GM18517 (cell line): Measurements from ENCODE around the gene ITPR1.
A peak's percentile ranks its signal among the peaks of the same experiment; 100 is the strongest.

ENCODE experiments used
- ATAC-seq: cut with Tn5 transposase; IDR thresholded peaks from one replicate; pipeline ENCODE4 v1.9.1; 2021; ENCODE audit warnings: mild to moderate bottlenecking, moderate library complexity; ENCODE audit not compliant: unreplicated experiment

The ITPR1 gene

DNA sequence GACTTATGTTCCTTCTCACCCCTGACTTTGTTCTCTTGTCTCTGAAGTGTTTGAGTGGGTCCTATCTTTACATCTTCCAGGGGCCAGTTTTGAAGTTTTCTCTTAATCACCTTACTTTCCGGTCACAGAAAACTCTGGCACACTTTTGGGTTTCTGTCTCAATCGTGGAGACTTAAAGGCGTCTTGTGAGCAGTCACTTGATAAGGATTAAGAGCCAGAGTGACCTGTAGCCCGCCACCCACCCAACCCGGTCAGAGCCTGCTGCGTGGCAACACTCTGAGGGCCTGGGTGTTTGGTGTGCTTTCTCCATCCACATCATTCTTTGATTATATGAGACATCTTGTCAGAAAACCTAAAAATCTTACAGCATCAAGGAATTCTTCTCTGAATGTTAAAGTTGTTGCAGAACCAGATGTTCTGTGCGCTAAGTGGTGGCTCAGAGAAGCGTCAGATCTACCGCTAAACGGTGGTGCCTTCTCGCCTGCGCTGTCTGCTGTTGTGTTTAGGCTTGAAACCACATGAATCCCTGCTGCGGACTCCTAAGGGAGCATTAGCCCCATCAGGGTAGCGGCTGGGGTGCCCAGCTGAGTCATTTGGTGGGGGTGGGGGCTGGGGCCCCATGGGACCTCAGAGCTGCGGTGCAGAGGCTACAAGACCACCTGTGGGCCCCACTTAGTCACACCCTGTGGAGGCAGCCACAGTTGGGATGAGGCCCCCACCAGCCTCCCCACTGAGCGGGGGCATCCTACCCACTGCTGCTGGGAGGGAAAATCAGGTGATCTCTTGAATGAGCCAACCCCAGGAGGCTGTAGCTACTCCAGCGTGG is 327.4 kb downstream of the ITPR1 start:
- no peak for ATAC-seq

GRCh38 chr3:4821338-4821737 is 328.2 kb downstream of the ITPR1 start:
- ATAC-seq: no peak

GRCh38 chr3:4821975-4822374 is 328.8 kb downstream of the ITPR1 start:
- no peak for ATAC-seq

GRCh38 chr3:4822568-4822967 is 329.4 kb downstream of the ITPR1 start:
- ATAC-seq: no peak

GRCh38 chr3:4823385-4823784 is 330.2 kb downstream of the ITPR1 start:
- ATAC-seq: no peak

DNA sequence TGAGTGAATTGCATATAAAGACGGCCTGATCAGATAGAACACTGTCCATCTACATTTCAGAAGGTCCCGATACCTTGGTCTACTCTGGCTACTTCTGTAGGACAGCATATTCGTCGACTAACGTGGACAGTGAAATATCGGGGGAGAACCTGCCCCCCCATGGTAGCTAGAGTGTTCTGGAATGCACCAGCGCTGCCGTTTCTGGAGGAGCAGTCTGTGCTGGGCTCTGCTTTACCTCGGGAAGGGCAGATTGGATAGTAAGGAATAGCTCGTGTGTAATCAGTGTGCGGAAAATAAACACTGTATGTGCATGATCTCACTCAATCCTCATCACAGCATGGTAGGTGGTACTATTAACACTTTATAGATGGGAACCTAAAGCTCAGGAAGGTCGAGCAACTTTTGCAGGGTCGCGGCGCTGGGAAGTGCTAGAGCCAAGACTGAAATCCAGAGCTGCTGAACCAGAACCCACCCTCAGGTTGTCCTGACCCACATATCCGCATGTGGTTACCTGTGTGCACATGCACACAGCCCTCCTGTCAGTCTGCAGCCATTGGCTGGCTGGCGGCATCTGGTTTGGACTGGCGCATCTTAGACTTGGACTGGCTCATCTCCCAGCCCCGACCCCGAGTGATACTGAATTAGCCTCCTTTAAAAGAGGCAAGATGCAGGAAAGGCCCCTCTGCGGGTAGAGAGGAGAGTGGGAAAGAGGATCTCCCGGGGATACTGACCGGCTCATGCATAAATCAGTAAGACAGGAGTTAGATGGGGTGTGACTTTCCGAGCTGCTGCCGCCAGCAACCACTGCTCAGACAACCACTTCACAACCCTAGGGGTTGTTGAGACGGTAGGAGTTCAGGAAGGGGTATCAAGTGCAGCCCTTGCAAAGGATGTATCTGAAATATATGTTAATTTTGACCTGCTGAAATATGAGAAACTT is 331.1 kb downstream of the ITPR1 start:
- ATAC-seq: no peak

DNA sequence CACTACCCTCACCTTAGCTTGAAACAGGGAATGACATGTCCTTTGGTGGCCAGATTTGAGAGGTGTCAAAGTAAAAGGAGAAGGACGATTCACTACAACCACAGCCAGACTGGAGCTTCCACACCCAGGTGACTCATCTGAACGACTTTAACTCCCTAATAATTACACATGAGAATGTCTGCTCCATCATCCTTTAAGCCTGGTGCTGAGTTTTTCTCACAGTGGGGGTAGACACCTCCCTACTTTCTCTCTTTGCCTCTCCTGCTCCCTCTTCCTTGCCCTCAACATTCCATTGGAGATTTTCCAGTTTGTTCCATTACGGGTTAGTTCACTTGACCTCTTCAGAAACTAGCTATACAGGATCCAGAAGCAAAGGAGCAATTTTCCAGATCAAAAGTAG is 331.8 kb downstream of the ITPR1 start:
- no peak for ATAC-seq

DNA sequence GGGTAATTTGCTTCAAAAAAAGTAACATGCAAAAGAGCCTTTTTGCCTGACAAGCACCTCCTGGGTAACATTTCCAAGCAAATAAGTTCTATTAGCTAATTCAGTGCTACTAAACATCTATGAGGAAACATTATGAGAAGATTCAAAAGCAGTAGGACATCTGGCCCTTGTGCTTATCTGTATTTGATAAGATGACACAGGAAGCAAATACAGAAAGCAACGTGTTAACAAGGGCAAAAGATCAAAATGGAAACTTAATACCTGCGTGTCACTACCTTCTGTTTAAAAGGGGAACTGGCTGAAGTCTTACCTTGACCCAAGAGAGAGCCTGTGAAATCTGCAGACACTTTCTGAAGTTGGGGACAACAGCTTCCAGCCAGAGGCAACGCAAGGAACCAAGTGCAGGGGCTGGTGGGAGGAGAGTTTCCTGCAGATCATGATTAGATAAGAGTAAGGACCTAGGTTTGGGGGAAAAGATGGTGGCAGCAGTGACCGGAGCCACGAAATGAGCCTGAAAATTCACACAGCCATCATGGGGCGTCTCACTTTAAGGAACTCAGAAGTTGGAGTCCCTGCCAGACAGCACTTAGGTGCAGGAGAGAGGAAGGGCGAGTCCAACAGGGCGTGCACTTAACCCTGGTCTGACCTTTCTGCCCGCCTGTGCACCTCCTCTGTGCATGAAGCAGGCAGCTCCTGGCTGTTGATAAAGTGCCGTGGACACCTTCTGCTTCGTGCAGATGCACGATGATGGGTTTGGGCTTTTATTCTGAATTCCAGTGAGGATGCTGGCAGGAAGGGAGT is 332.5 kb downstream of the ITPR1 start:
- no peak for ATAC-seq

GRCh38 chr3:4826237-4827100 is 333.3 kb downstream of the ITPR1 start:
- ATAC-seq: no peak

DNA sequence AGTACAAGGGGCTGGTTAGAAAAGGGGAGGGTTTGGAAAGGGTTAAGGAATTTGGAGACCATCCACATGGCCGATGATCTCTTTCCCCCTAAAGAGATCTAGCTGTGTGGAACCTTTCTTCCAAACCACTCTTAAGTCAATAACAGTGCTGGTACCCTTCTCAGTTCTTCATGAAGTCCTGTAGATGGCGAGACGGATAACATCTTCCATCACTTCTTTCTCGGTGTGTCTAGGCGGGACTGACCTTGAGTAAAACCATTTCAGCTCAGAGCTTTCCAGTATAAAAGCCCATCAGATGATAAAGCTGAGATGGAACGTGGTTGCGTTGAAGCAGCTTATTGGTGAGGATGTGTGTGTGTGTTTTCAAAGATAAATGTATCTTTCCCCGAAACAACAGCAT is 334.6 kb downstream of the ITPR1 start:
- ATAC-seq: no peak

DNA sequence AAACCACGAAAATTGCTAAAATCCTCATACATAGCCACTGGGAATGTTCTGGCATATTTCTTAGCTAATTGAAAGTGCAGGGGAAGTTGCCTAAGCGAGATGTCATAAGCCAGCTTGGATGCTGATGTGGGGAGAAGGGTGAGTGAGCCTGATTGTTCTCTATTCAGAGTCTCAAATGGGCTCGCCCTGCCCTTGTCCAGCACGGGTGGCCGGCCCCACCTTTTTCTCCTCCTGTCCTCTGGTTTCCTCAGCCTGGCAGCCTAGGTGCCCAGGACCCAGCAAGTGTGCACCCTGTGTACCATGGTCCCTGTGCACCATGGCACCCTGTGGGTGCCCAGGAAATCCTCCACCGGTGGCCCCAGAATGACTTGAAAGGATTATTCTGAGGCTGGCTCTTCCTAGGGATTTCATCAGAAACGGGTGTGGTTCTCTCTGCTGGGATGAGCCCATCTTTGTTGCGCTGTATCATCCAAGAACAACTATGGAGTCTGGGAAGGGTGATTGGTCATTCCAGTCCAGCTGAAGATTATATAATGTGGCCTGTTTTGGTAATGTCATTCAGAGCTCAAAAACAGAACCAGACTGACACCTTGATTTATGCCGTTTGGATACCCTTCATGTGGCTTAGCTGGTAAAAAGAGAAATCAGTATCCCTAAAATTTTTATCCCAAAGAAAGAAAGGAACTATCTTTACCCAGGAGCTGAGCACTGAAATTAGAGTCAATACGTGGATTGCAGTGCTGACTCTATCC is 335.3 kb downstream of the ITPR1 start:
- ATAC-seq: no peak

GRCh38 chr3:4829031-4829394 is 335.9 kb downstream of the ITPR1 start:
- no peak for ATAC-seq

- ATAC-seq: no peak
Observed at GRCh38 chr3:4830586-4830914, 337.4 kb downstream of the ITPR1 start.

DNA sequence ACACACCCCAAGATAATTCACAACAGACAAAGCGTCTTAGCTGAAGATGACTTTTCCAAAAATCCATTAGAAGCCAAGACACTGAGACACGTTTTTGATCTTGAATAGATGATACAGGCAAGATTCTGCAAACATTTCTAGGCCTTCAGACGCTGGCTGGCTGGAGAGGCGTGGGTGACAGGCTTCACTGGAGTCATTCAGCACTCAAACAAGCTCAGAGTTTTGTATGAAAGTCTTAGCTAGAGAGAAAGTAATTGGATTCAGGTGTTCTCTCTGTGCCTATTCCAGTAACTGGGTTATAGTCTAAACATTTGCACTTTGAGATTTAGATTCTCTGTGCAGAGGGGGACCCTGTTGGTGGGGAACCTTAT is 338.4 kb downstream of the ITPR1 start:
- ATAC-seq: peak; percentile 12

GRCh38 chr3:4833471-4833870 is 340.3 kb downstream of the ITPR1 start:
- ATAC-seq: no peak

GRCh38 chr3:4834403-4834866 is 341.3 kb downstream of the ITPR1 start:
- peak; percentile 50 for ATAC-seq

DNA sequence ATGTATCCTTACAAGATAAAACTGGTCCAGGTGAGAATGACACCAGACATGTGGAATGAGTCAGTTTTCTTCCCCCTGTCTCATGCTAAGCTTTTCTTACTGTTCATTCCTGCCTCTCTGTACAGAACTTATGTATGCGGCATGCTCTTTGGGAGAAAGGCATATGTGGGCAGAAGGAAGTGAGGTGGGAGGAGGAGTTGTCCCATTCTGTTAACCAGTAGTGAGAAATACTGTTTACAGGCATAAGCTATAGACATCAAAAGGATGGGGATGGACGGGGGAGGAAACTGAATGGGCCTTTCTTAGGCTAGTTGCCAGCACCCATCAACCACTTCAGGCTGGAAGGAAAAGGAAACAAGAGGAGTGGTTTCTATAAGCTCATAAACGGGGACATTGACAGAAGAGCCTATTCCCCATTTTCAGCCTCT is 342.5 kb downstream of the ITPR1 start:
- no peak for ATAC-seq

GRCh38 chr3:4836516-4836915 is 343.4 kb downstream of the ITPR1 start:
- no peak for ATAC-seq

DNA sequence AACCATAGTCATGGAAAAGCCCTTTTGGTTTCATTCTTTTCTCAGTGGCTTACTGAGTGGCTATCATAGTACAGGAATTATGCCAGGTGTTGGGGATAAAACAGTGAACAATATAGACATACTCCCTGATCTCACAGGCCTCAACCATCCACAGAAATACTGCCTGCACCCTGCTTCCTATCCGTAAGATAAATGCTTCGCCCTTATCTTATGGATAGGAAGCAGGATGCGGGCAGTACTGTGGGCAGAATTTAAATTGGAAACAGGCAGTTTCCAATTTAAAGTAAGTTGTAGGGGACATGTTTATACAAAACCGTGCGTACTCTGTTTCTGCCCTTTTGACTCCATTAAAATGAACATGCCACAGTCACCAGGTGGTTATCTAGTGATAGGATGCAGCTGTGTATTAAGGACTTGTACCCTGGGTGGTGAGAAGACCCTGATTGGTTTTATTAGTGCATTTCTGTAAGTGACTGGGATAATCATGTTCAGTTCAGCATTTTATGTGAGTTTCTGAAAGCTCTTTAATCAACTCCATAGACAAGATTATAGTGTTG is 344.3 kb downstream of the ITPR1 start:
- ATAC-seq: no peak
